ENCODE data around the gene CREB3L2.
"Not testable (repeated sequence)": the region's sequence is repeated elsewhere in the genome, so short reads cannot be mapped to it uniquely, and the experiment has no call there.

CREB3L2 gene

GRCh38 chr7:137975221-137975620 is 26.7 kb downstream of the CREB3L2 start:
- peak; percentile 52 for DNase-seq (ENCODE audit: low read depth)
- no peak for TF ChIP-seq CTCF (IDR thresholded peaks at IDR 0.05; ENCODE audit: low read length, missing control alignments)
- H3K4me3 ChIP-seq (replicated peaks; ENCODE audit: low read depth, low read length) = no peak overlapping the region

- no peak for DNase-seq (ENCODE audit: low read depth)
- no peak overlapping the region for H3K4me3 ChIP-seq (replicated peaks; ENCODE audit: low read depth, low read length)
- TF ChIP-seq CTCF (IDR thresholded peaks at IDR 0.05; ENCODE audit: low read length, missing control alignments) = no peak
Measured at GRCh38 chr7:137974766-137975165, 27.1 kb downstream of the CREB3L2 start.

GRCh38 chr7:137970253-137970975 is 31.5 kb downstream of the CREB3L2 start:
- peak; percentile 86 for DNase-seq (ENCODE audit: low read depth)
- no peak overlapping the region for H3K4me3 ChIP-seq (replicated peaks; ENCODE audit: low read depth, low read length)
- no peak for TF ChIP-seq CTCF (IDR thresholded peaks at IDR 0.05; ENCODE audit: low read length, missing control alignments)

GRCh38 chr7:137969828-137970227 is 32.1 kb downstream of the CREB3L2 start:
- DNase-seq (ENCODE audit: low read depth) = no peak
- no peak for TF ChIP-seq CTCF (IDR thresholded peaks at IDR 0.05; ENCODE audit: low read length, missing control alignments)
- H3K4me3 ChIP-seq (replicated peaks; ENCODE audit: low read depth, low read length) = no peak overlapping the region

- no peak overlapping the region for H3K4me3 ChIP-seq (replicated peaks; ENCODE audit: low read depth, low read length)
- TF ChIP-seq CTCF (IDR thresholded peaks at IDR 0.05; ENCODE audit: low read length, missing control alignments) = no peak
- DNase-seq (ENCODE audit: low read depth) = no peak
Measured at GRCh38 chr7:137968890-137969289, 33.0 kb downstream of the CREB3L2 start.

GRCh38 chr7:137968339-137968738 is 33.5 kb downstream of the CREB3L2 start:
- not testable (repeated sequence) for DNase-seq (ENCODE audit: low read depth); H3K4me3 ChIP-seq (replicated peaks; ENCODE audit: low read depth, low read length)

GRCh38 chr7:137967143-137968018 is 34.5 kb downstream of the CREB3L2 start:
- TF ChIP-seq CTCF (IDR thresholded peaks at IDR 0.05; ENCODE audit: low read length, missing control alignments) = no peak
- H3K4me3 ChIP-seq (replicated peaks; ENCODE audit: low read depth, low read length) = no peak overlapping the region
- DNase-seq (ENCODE audit: low read depth) = peak; percentile 62

Measured in fibroblast of pulmonary artery (primary cell).